Spleen (tissue), 11 donors: ENCODE measurements around the gene PLEKHM2. TPM values are rescaled to one million over a fixed set of nuclear protein-coding genes. Genes with fewer than 3 reads are reported as not detected.
A peak's percentile ranks its signal among the peaks of the same experiment; 100 is the strongest.

Source experiments
- DNase-seq: peaks from one replicate; pipeline ENCODE4 v3.0.0-alpha.2; 2020
- H3K27ac ChIP-seq, 8 donors: fragments of 200-600 bp; sonication (generic) in 7 of 8; 1 replicate in 4 of 8; 2 replicates in 4 of 8; pipeline versions ENCODE4 v1.5.0 to v1.8.0; 2016 to 2021; ENCODE audit warnings: inconsistent platforms in 4 of 8, mild to moderate bottlenecking in 4 of 8, moderate library complexity in 1 of 8
- H3K27me3 ChIP-seq, 7 donors: fragments of 200-600 bp; sonication (generic) in 6 of 7; replicated peaks in 1 of 7; 1 replicate in 4 of 7; 2 replicates in 3 of 7; pipeline versions ENCODE4 v1.5.0 to v1.8.0; 2016 to 2021; ENCODE audit warnings: inconsistent platforms in 3 of 7, mild to moderate bottlenecking in 1 of 7
- H3K36me3 ChIP-seq, 6 donors: fragments of 200-600 bp; sonication (generic) in 5 of 6; 1 replicate in 4 of 6; 2 replicates in 2 of 6; pipeline versions ENCODE4 v1.5.0 to v1.8.0; 2016 to 2021; ENCODE audit warnings: inconsistent platforms in 2 of 6
- H3K4me1 ChIP-seq, 6 donors: fragments of 200-600 bp; sonication (generic) in 5 of 6; 1 replicate in 3 of 6; 2 replicates in 3 of 6; pipeline versions ENCODE4 v1.5.0 to v1.8.0; 2016 to 2021; ENCODE audit warnings: inconsistent platforms in 3 of 6
- H3K4me3 ChIP-seq, 8 donors: fragments of 200-600 bp; sonication (generic) in 7 of 8; 1 replicate in 4 of 8; 2 replicates in 4 of 8; pipeline versions ENCODE4 v1.5.0 to v1.8.0; 2016 to 2021; ENCODE audit warnings: inconsistent platforms in 4 of 8, mild to moderate bottlenecking in 4 of 8, moderate library complexity in 2 of 8
- H3K9me3 ChIP-seq, 8 donors: fragments of 200-600 bp; sonication (generic) in 7 of 8; 1 replicate in 4 of 8; 2 replicates in 4 of 8; pipeline versions ENCODE4 v1.5.0 to v1.8.0; 2016 to 2021; ENCODE audit warnings: inconsistent platforms in 4 of 8
- CTCF ChIP-seq, 11 experiments: fragments of 200-600 bp in 7 of 11; fragments of 450-650 bp in 4 of 11; sonication (generic) in 4 of 11; IDR thresholded peaks in 8 of 11; conservative IDR thresholded peaks in 3 of 11; 1 replicate in 7 of 11; 2 replicates in 4 of 11; pipeline versions ENCODE4 v1.4.0 to v1.8.0; 2016 to 2021; ENCODE audit warnings: antibody characterized with exemption in 11 of 11, inconsistent platforms in 4 of 11, mild to moderate bottlenecking in 1 of 11
- POLR2A ChIP-seq, 3 donors: fragments of 450-650 bp; IDR thresholded peaks; one replicate each; pipeline ENCODE4 v1.5.1; 2017; ENCODE audit warnings: antibody characterized with exemption in 3 of 3, mild to moderate bottlenecking in 1 of 3
- POLR2AphosphoS5 ChIP-seq, 3 donors: sonication (generic); formaldehyde crosslinking; IDR thresholded peaks; one replicate each; pipeline ENCODE4 v1.5.1; 2017; ENCODE audit warnings: antibody characterized with exemption in 3 of 3
- WGBS, 5 donors: extraction: QIAGEN DNeasy Blood & Tissue Kit in 3 of 5; methylation state at CpG; one replicate each; pipeline versions ENCODE4 v1.1.5 to v1.1.7; 2013 to 2018; 5-methylcytosine and 5-hydroxymethylcytosine counted together
- intact Hi-C: fragments of 100-400 bp; cut with DNase I; formaldehyde crosslinking; loops from one replicate; pipeline ENCODE4 v1.15.0; 2023; ENCODE audit warnings: low total_unique reads
- polyA plus RNA-seq, 3 donors: library from polyadenylated mRNA; stranded (reverse); fragments of 200-250 nt; gene quantifications; one replicate each; pipeline ENCODE4 v1.2.1, GENCODE V29; 2013
- total RNA-seq, 7 donors: library from RNA; depleted of rRNA in 3 of 7; stranded (reverse); fragments of >200 nt in 3 of 7; fragmentation: NEBNext Ultra II Directional in 4 of 7; extraction: Animal tissue kit (Norgen Biotek cat#: 25700) in 4 of 7; gene quantifications; one replicate each; pipeline versions ENCODE4 v1.1.0 to v1.2.1, GENCODE V29; 2016 to 2021
- donor health status: healthy with polysubstance abuse.
- donor health status: DM: no; HTN: no; CAD: no; lungs with moderate emphysema.
- donor health status: DM: no; HTN: no; CAD: no.
- donor health status: Bipolar disorder and iron deficiency.
- donor health status: healthy.
- donor health status: DM: no; HTN: no; CAD: no.
- donor health status: DM: yes; HTN: yes; CAD: no.

PLEKHM2 gene
- total and polyA plus RNA-seq, 10 donors: 25.9 to 96.0 (median 60.6) TPM

GRCh38 chr1:15767941-15768340 lies 83.8 kb downstream of the PLEKHM2 start:
- Histone ChIP-seq H3K27me3 (peaks cover 0 to 38% (median 0%) of the 10 kb centered on the region in 7 donors), H3K27ac (no peak overlapping the region), H3K36me3 (peaks cover 0 to 37% (median 0%) of the 10 kb centered on the region in 6 donors), H3K4me3 (no peak overlapping the region), H3K4me1 (peaks cover 0 to 22% (median under 1%) of the 10 kb centered on the region in 6 donors), H3K9me3 (no peaks in the 10 kb centered on the region)
- intact Hi-C loops: no loop called here
- no peak for DNase-seq
- TF ChIP-seq CTCF (IDR thresholded peaks at IDR 0.05 in 8 of 11, conservative IDR thresholded peaks at IDR 0.05 in 3 of 11) (no peak), POLR2A (IDR thresholded peaks at IDR 0.05) (no peak), POLR2AphosphoS5 (IDR thresholded peaks at IDR 0.05) (no peak)
- 79 to 96% (median 89%) methylated on average over 5 of the region's 5 CpGs for WGBS, 5 donors

GRCh38 chr1:15768388-15768787 lies 84.3 kb downstream of the PLEKHM2 start:
- Histone ChIP-seq H3K36me3 (peaks cover 0 to 37% (median 0%) of the 10 kb centered on the region in 6 donors), H3K27ac (no peak overlapping the region), H3K4me3 (no peak overlapping the region), H3K27me3 (peaks cover 0 to 38% (median 0%) of the 10 kb centered on the region in 7 donors), H3K4me1 (peaks cover 0 to 18% (median 0%) of the 10 kb centered on the region in 6 donors), H3K9me3 (no peaks in the 10 kb centered on the region)
- WGBS, 5 donors: 90 to 95% (median 92%) methylated on average over 7 of the region's 7 CpGs
- intact Hi-C loops: no loop called here
- TF ChIP-seq POLR2A (IDR thresholded peaks at IDR 0.05): no peak
- no peak for TF ChIP-seq CTCF (IDR thresholded peaks at IDR 0.05 in 8 of 11, conservative IDR thresholded peaks at IDR 0.05 in 3 of 11)
- no peak for TF ChIP-seq POLR2AphosphoS5 (IDR thresholded peaks at IDR 0.05)
- no peak for DNase-seq

GRCh38 chr1:15770313-15770962 lies 86.3 kb downstream of the PLEKHM2 start:
- H3K36me3 ChIP-seq: peaks cover 0 to 40% (median 0%) of the 10 kb centered on the region in 6 donors
- H3K9me3 ChIP-seq: no peaks in the 10 kb centered on the region
- H3K4me1 ChIP-seq: peaks cover 0 to 9% (median 0%) of the 10 kb centered on the region in 6 donors
- intact Hi-C loops: no loop called here
- H3K4me3 ChIP-seq: no peak overlapping the region
- TF ChIP-seq POLR2AphosphoS5 (IDR thresholded peaks at IDR 0.05): no peak
- no peak for TF ChIP-seq POLR2A (IDR thresholded peaks at IDR 0.05)
- no peak for TF ChIP-seq CTCF (IDR thresholded peaks at IDR 0.05 in 8 of 11, conservative IDR thresholded peaks at IDR 0.05 in 3 of 11)
- WGBS, 5 donors: 83 to 91% (median 88%) methylated on average over 11 to 14 of the region's 14 CpGs
- no peak overlapping the region for H3K27ac ChIP-seq
- H3K27me3 ChIP-seq: peaks cover 0 to 29% (median 0%) of the 10 kb centered on the region in 7 donors
- no peak for DNase-seq

- Histone ChIP-seq H3K36me3 (peaks cover 0 to 40% (median 0%) of the 10 kb centered on the region in 6 donors), H3K4me3 (no peak overlapping the region), H3K27ac (peak overlapping the region in 1 of 8 donors; percentile 21), H3K4me1 (peaks cover 0 to 9% (median 0%) of the 10 kb centered on the region in 6 donors), H3K27me3 (peaks cover 0 to 29% (median 0%) of the 10 kb centered on the region in 7 donors), H3K9me3 (no peaks in the 10 kb centered on the region)
- DNase-seq: no peak
- intact Hi-C loops: no loop called here
- TF ChIP-seq CTCF (IDR thresholded peaks at IDR 0.05 in 8 of 11, conservative IDR thresholded peaks at IDR 0.05 in 3 of 11): no peak
- TF ChIP-seq POLR2A (IDR thresholded peaks at IDR 0.05): no peak
- TF ChIP-seq POLR2AphosphoS5 (IDR thresholded peaks at IDR 0.05): peak; percentile 34 to 57 (median 53)
- 59 to 80% (median 70%) methylated on average over 6 of the region's 6 CpGs for WGBS, 5 donors
Observed at GRCh38 chr1:15771836-15772515, 87.9 kb downstream of the PLEKHM2 start.
